Midbrain (tissue), 1 donor: ENCODE results near the gene KRTAP10-7.
"Not testable (repeated sequence)": the region's sequence is repeated elsewhere in the genome, so short reads cannot be mapped to it uniquely, and the experiment has no call there.

Experiments used
- DNase-seq: peaks from one replicate; lab custom pipeline; 2025; lab: John Stamatoyannopoulos, UW

The KRTAP10-7 gene

GRCh38 chr21:44590897-44591800 lies 9.2 kb upstream of the KRTAP10-7 start:
- not testable (repeated sequence) for DNase-seq

GRCh38 chr21:44591801-44592130 lies 8.6 kb upstream of the KRTAP10-7 start:
- not testable (repeated sequence) for DNase-seq

GRCh38 chr21:44592446-44593311 lies 7.7 kb upstream of the KRTAP10-7 start, which contains the start of gene KRTAP10-6:
Gene KRTAP10-6, minus strand, starts transcription at chr21:44592505. Its CDS starts 21 bp downstream, at chr21:44592484.
- DNase-seq, result no peak

- no peak for DNase-seq
Measured at GRCh38 chr21:44593598-44594405, 6.6 kb upstream of the KRTAP10-7 start.

- DNase-seq, result no peak
Measured at GRCh38 chr21:44594406-44594916, 5.9 kb upstream of the KRTAP10-7 start.

- DNase-seq, result no peak
Measured at GRCh38 chr21:44595524-44595923, 4.9 kb upstream of the KRTAP10-7 start.

- no peak for DNase-seq
Measured at GRCh38 chr21:44596068-44596725, 4.2 kb upstream of the KRTAP10-7 start.

GRCh38 chr21:44598061-44598460 lies 2.3 kb upstream of the KRTAP10-7 start:
- no peak for DNase-seq

- no peak for DNase-seq
Measured at GRCh38 chr21:44599264-44600029, 950 bp upstream of the KRTAP10-7 start.

- not testable (repeated sequence) for DNase-seq
Measured at GRCh38 chr21:44601091-44601490, 694 bp downstream of the KRTAP10-7 start.

- no peak for DNase-seq
Measured at GRCh38 chr21:44601596-44602462, 1.4 kb downstream of the KRTAP10-7 start.

GRCh38 chr21:44602463-44602850 lies 2.1 kb downstream of the KRTAP10-7 start:
- DNase-seq, result no peak

- no peak for DNase-seq
Measured at GRCh38 chr21:44603109-44603875, 2.9 kb downstream of the KRTAP10-7 start.

GRCh38 chr21:44603911-44604310 lies 3.5 kb downstream of the KRTAP10-7 start:
- no peak for DNase-seq

GRCh38 chr21:44606495-44606894 lies 6.1 kb downstream of the KRTAP10-7 start:
- no peak for DNase-seq

GRCh38 chr21:44609193-44609592 lies 8.8 kb downstream of the KRTAP10-7 start:
- DNase-seq, result no peak

GRCh38 chr21:44610157-44610843 lies 9.9 kb downstream of the KRTAP10-7 start:
- DNase-seq, result not testable (repeated sequence)

GRCh38 chr21:44611551-44611950 lies 11.2 kb downstream of the KRTAP10-7 start:
- DNase-seq, result no peak
